OCI-LY3 (cell line): ENCODE results near the gene CEP112.

ENCODE experiments used
- EZH2phosphoT487 ChIP-seq: fragments of 200-600 bp; shearing (Covaris generic); IDR thresholded peaks from 2 replicates; pipeline ENCODE4 v1.6.1; 2018; ENCODE audit warnings: antibody characterized with exemption, mixed run types, low read depth
- TF ChIP-seq, protein P1 (sequence below): fragments of 200-600, 300-600 bp; sonication (generic); IDR thresholded peaks from 2 replicates; pipeline ENCODE4 v1.5.1; 2014; ENCODE audit warnings: antibody characterized with exemption, low read length, low read depth

- TF ChIP-seq, protein P1, sequence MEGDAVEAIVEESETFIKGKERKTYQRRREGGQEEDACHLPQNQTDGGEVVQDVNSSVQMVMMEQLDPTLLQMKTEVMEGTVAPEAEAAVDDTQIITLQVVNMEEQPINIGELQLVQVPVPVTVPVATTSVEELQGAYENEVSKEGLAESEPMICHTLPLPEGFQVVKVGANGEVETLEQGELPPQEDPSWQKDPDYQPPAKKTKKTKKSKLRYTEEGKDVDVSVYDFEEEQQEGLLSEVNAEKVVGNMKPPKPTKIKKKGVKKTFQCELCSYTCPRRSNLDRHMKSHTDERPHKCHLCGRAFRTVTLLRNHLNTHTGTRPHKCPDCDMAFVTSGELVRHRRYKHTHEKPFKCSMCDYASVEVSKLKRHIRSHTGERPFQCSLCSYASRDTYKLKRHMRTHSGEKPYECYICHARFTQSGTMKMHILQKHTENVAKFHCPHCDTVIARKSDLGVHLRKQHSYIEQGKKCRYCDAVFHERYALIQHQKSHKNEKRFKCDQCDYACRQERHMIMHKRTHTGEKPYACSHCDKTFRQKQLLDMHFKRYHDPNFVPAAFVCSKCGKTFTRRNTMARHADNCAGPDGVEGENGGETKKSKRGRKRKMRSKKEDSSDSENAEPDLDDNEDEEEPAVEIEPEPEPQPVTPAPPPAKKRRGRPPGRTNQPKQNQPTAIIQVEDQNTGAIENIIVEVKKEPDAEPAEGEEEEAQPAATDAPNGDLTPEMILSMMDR: no peak
- TF ChIP-seq EZH2phosphoT487: no peak
These were observed 237.8 kb downstream of the CEP112 start for GRCh38 chr17:65954148-65954449.
